Activated B cell treated with CpG ODN at 0.5 μM for 24 hours (primary cell): ENCODE data around the gene LHFPL6. TPM values are rescaled to one million over a fixed set of nuclear protein-coding genes. Genes with fewer than 3 reads are reported as not detected.

Source experiments
- ATAC-seq: fragments of 200-7000 bp; cut with Tn5 transposase; one replicate; pipeline ENCODE4 v1.10.0; 2021; ENCODE audit warnings: low read depth, mild to moderate bottlenecking, moderate library complexity
- CTCF ChIA-PET: fragments of 350-600 bp; sonication (Branson Sonifier 250); formaldehyde crosslinking; loops from one replicate; lab custom pipeline; 2021; ENCODE audit warnings: antibody characterized with exemption; lab: Charles Lee
- POLR2A ChIA-PET: fragments of 350-600 bp; sonication (Branson Sonifier 250); formaldehyde crosslinking; loops from one replicate; lab custom pipeline; 2021; ENCODE audit warnings: antibody characterized with exemption; lab: Charles Lee
- DNase-seq: peaks from one replicate; pipeline ENCODE4 v3.0.0; 2022
- H3K27ac Mint-ChIP-seq: one replicate; pipeline ENCODE4 v1.8.0; 2020; ENCODE audit warnings: mixed read lengths
- H3K27me3 Mint-ChIP-seq: one replicate; pipeline ENCODE4 v1.8.0; 2021; ENCODE audit warnings: mixed read lengths
- H3K36me3 Mint-ChIP-seq: one replicate; pipeline ENCODE4 v1.8.0; 2021; ENCODE audit warnings: low read depth, mixed read lengths
- H3K4me1 Mint-ChIP-seq: one replicate; pipeline ENCODE4 v1.8.0; 2021; ENCODE audit warnings: mixed read lengths
- H3K4me3 Mint-ChIP-seq: one replicate; pipeline ENCODE4 v1.8.0; 2020; ENCODE audit warnings: mild to moderate bottlenecking, mixed read lengths
- H3K9me3 Mint-ChIP-seq: one replicate; pipeline ENCODE4 v1.8.0; 2020; ENCODE audit warnings: mixed read lengths
- CTCF ChIP-seq: fragments of 200-600 bp; IDR thresholded peaks from one replicate; pipeline ENCODE4 v1.8.0; 2022; ENCODE audit warnings: antibody characterized with exemption, mild to moderate bottlenecking
- intact Hi-C: fragments of 100-400 bp; cut with micrococcal nuclease; formaldehyde crosslinking; loops from one replicate; pipeline ENCODE4 v1.15.1; 2024
- total RNA-seq: library from RNA; stranded (reverse); gene quantifications from 2 replicates; pipeline ENCODE4 v1.2.3, GENCODE V29; 2022

Gene LHFPL6
- total RNA-seq, 1 donor from 2014 or later, result 0.13 TPM

GRCh38 chr13:39402221-39402970 is 200.6 kb downstream of the LHFPL6 start:
- intact Hi-C loops, result no loop called here
- no peak for TF ChIP-seq CTCF
- Mint-ChIP-seq H3K4me1 (no peaks in the 10 kb centered on the region), H3K27me3 (no peaks in the 10 kb centered on the region), H3K9me3 (no peaks in the 10 kb centered on the region), H3K4me3 (no peak overlapping the region), H3K36me3 (no peaks in the 10 kb centered on the region), H3K27ac (no peak overlapping the region)
- no peak for DNase-seq
- ChIA-PET CTCF (no interaction called here), POLR2A (no interaction called here)
- no peak for ATAC-seq

GRCh38 chr13:39401756-39402155 is 201.2 kb downstream of the LHFPL6 start:
- intact Hi-C loops, result no loop called here
- Mint-ChIP-seq H3K4me3 (no peak overlapping the region), H3K27me3 (no peaks in the 10 kb centered on the region), H3K27ac (no peak overlapping the region), H3K4me1 (no peaks in the 10 kb centered on the region), H3K36me3 (no peaks in the 10 kb centered on the region), H3K9me3 (no peaks in the 10 kb centered on the region)
- ATAC-seq (no peak), DNase-seq (no peak)
- ChIA-PET CTCF (no interaction called here), POLR2A (no interaction called here)
- TF ChIP-seq CTCF, result no peak

- DNase-seq (no peak), ATAC-seq (no peak)
- H3K4me3 Mint-ChIP-seq, result no peak overlapping the region
- ChIA-PET POLR2A (no interaction called here), CTCF (no interaction called here)
- H3K36me3 Mint-ChIP-seq, result no peaks in the 10 kb centered on the region
- intact Hi-C loops, result no loop called here
- H3K9me3 Mint-ChIP-seq, result no peaks in the 10 kb centered on the region
- no peak for TF ChIP-seq CTCF
- no peak overlapping the region for H3K27ac Mint-ChIP-seq
- H3K27me3 Mint-ChIP-seq, result no peaks in the 10 kb centered on the region
- H3K4me1 Mint-ChIP-seq, result no peaks in the 10 kb centered on the region
These were observed 201.8 kb downstream of the LHFPL6 start for GRCh38 chr13:39401046-39401705.

- ATAC-seq (no peak), DNase-seq (no peak)
- ChIA-PET POLR2A (no interaction called here), CTCF (no interaction called here)
- no peak for TF ChIP-seq CTCF
- no peak overlapping the region for H3K4me3 Mint-ChIP-seq
- H3K36me3 Mint-ChIP-seq, result no peaks in the 10 kb centered on the region
- no peaks in the 10 kb centered on the region for H3K4me1 Mint-ChIP-seq
- no peaks in the 10 kb centered on the region for H3K27me3 Mint-ChIP-seq
- H3K9me3 Mint-ChIP-seq, result no peaks in the 10 kb centered on the region
- intact Hi-C loops, result no loop called here
- H3K27ac Mint-ChIP-seq, result no peak overlapping the region
These were observed 203.9 kb downstream of the LHFPL6 start for GRCh38 chr13:39399102-39399501.

GRCh38 chr13:39397896-39398265 is 205.1 kb downstream of the LHFPL6 start:
- H3K27ac Mint-ChIP-seq, result no peak overlapping the region
- POLR2A ChIA-PET, result no interaction called here
- no peak for TF ChIP-seq CTCF
- intact Hi-C loops, result no loop called here
- no peak for DNase-seq
- H3K4me3 Mint-ChIP-seq, result no peak overlapping the region
- no peaks in the 10 kb centered on the region for H3K36me3 Mint-ChIP-seq
- CTCF ChIA-PET, result no interaction called here
- H3K27me3 Mint-ChIP-seq, result no peaks in the 10 kb centered on the region
- no peak for ATAC-seq
- H3K4me1 Mint-ChIP-seq, result no peaks in the 10 kb centered on the region
- H3K9me3 Mint-ChIP-seq, result no peaks in the 10 kb centered on the region
